Measurements from ENCODE around the gene GUCA1C.

- TF ChIP-seq POLR2A (IDR thresholded peaks at IDR 0.05) (no peak), CTCF (IDR thresholded peaks at IDR 0.05) (peak in 2 of 6 experiments; percentile 9 to 11)
These were observed 54.1 kb downstream of the GUCA1C start for GRCh38 chr3:108899530-108899929.

Data from thyroid gland (tissue), 4 donors.